ENCODE results near the gene REXO1.

REXO1 gene

GRCh38 chr19:1860821-1861598, 12.7 kb upstream of the REXO1 start:
- no peak for DNase-seq (ENCODE audit: low read depth)

- DNase-seq (ENCODE audit: low read depth): peak; percentile 75
These were observed 11.9 kb upstream of the REXO1 start for GRCh38 chr19:1860042-1860775.

DNA sequence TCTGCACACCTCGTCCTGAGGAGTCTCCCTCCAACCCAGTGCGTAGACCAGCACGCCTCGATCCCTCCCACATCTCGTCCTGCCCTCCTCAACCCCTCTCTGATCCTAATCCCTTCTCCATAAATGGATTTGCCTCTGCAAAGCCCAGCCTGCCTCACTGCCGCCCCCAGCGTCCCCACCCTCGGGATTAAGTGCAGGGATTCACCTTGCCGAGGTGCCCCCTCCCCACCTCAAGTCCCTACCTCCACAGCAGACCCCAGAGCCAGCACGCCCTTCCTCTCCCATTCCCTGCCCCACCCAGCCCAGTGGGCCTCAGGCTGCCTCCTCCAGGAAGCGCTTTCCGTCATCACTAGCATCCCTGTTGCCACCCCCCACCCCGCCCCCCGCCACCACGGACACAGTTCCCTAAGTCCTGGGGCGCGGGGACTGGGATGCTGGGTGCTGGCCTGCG, 11.1 kb upstream of the REXO1 start:
- DNase-seq (ENCODE audit: low read depth): no peak

DNA sequence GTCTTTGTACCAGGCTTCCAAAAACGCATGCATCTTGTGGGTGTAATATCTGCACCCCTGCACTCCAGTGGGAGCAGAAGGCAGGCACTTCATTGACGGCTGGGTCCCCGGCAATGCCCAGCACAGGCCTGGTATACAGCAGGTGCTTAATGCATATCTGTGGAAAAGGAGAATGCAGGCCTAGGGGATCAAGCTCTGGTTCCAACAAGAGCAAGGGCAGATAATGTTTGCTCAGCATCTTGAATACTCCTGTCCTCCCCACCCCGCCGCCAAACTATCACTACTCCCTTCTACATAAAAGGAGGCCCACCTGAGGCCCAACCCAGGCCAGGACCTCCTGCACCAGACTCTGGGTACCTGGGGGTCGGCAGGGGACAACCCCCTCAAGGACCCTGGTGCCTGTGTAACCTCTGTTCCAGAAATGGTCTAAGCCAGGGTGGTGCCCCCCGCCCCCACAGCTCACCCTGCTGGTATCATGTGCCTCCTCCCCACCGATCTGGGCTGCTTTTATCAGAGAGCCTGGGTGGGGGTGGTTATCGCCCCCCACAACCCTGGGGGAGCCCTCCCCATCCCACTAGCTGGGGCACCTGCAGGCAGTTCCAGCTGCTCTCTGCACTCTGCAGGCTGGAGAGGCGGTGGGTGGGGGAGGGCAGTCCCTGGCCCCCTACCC, 10.3 kb upstream of the REXO1 start:
- DNase-seq (ENCODE audit: low read depth): no peak

DNA sequence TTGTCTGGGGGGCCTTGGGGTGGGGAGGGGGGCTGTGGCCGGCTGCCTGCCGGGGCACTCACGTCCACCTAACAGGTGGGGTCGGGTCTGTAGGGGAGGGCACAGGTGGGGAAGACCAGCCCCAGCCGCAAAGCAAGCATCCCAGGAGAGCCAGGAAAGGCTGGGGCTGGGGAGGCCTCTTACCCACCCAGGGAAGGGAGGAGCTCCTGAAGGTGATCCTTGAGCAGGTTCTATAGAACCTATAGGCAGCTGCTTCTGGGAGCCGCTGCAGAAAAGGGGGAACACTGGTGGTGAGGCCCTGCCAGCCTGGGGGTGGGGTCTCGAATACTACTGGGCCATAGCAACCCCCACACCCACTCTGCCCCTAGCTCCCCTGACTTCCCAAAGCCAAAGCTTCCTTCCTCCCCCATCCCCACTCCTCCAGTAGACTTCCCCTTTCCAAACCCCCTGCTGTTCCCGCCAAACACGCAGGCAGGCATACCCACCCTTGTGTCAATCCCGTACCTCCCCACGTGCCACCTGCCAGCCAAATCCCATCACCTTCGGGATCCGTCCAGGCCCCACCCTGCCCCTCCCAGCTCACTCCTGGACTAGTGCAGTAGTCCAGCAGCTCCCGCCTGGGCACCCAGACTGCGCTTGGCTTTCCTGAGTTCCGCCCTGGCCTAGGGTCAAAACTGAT, 9.5 kb upstream of the REXO1 start:
- DNase-seq (ENCODE audit: low read depth): no peak

- DNase-seq (ENCODE audit: low read depth): peak; percentile 38
These were observed 8.7 kb upstream of the REXO1 start for GRCh38 chr19:1856698-1857603.

DNA sequence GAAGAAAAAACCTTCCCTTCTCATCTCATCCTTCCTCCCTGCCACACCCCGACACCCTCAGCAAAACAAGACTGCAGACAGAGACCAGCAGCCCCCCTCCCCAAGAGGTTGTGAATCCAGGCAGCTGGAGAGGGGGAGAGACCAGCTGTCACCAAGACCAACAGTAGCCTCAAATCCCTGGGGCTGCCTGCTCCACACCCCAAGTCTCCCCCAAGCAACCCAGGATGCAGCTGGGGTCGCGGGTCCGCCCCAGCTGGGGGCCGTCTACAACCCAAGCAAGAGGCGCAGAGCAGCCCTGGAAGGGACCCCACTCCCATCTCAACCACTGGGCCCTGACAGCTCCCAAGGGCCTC, 8.0 kb upstream of the REXO1 start:
- no peak for DNase-seq (ENCODE audit: low read depth)

DNA sequence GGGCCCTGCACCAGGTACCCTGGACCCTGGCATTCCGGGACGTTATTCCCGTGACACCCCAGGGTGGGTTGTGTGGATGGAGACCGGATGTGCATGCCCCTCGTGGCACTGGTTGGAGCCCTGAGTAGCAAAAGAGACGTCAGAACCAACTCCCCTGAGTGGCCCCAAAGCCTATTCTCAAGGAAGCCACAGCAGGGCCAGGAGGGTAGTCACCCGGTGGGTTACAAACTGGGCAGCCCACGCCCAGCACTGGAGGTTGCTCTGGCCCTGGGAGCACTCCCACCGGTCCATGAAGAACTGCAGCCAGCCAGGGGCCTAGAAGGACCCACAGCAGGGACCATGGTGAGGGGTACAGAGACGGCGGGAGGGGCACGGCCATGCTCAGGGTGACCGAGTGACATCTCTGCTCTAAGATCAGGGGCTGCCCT, 7.6 kb upstream of the REXO1 start:
- DNase-seq (ENCODE audit: low read depth): no peak

GRCh38 chr19:1855040-1855827, 7.0 kb upstream of the REXO1 start:
- peak; percentile 81 for DNase-seq (ENCODE audit: low read depth)

DNA sequence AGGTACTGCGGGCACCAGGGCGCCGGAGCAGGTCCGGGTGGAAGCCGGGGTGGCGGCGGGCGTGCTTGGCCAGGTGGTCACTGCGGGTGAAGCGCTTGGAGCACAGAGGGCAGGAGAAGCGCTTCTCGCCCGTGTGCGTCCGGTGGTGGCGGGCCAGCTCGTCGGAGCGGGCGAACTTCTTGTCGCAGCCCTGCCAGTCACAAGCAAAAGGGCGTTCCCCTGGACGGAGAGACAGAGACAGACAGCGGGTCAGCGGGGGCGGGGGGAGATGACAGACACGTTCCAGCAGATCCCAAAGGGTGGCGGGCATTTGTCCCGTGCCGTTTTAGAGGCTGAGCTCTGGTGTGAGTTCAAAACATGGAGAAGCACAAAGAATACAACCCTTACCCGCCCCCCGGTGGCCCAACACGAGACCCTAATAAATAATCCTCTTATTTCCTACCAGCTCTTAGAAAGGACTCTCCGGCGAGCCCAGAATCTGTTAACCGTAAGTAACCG, 6.3 kb upstream of the REXO1 start:
- no peak for DNase-seq (ENCODE audit: low read depth)

DNA sequence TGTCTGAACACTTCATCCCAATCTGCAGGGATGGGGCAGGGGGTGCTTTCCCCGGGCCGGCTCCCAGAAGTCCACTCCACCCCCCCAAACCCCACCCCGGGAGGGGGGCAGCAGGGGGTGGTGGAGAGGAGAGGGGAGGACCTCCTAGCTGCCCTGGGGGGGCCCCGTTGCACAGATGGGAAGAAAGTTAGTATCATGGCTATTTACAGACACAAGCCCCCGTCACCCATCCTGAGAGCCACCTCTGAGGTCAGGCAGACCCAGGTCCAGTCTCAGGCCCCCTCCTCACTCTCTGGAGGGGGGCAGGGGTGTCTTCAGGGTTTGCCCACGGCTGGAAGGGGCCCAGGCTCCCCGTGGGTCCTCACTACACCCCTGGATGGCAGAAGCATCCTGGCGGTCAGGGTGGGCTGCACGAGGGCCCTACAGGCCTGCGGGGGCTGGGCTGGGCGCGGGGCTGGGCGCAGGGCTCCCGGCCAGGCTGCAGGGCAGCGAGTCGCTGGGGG, 5.8 kb upstream of the REXO1 start:
- no peak for DNase-seq (ENCODE audit: low read depth)

DNA sequence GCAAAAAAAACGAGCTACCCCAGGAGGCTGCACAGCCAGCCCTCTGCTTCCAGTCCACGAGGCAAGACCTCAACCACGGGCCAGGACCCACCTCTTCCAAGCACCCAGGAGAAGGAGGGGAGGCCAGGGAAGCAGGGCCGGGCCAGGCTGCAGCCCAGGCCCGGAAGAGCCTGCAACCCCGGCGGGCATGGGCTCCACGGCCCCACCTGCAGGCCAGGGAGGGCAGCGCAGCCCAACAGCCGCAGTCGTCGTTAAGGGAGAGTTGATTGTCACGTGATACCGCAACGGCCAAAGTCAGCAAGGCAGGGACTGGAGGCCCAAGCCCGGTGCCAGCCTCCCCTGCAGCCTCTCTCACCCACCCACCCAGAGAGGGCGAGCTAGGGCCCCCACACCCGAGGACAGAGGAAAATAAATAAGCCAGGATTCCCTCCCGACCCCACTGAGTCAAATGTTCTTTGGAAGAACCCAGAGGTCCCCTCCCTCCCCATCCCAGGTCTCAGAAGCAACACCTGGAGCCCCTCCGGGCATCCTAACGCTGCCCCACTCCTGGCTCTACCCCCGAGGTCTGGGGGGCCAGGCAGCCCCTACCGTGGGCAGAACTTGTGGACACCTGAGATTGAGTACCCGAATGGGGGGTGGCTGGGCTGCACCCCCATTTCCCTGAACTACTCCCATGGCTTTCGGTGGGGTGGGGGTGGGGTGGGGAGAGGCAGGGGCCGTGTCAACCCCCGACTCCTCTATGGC, 5.2 kb upstream of the REXO1 start:
- peak; percentile 61 for DNase-seq (ENCODE audit: low read depth)

GRCh38 chr19:1852581-1853128, 4.4 kb upstream of the REXO1 start:
- DNase-seq (ENCODE audit: low read depth): no peak

DNA sequence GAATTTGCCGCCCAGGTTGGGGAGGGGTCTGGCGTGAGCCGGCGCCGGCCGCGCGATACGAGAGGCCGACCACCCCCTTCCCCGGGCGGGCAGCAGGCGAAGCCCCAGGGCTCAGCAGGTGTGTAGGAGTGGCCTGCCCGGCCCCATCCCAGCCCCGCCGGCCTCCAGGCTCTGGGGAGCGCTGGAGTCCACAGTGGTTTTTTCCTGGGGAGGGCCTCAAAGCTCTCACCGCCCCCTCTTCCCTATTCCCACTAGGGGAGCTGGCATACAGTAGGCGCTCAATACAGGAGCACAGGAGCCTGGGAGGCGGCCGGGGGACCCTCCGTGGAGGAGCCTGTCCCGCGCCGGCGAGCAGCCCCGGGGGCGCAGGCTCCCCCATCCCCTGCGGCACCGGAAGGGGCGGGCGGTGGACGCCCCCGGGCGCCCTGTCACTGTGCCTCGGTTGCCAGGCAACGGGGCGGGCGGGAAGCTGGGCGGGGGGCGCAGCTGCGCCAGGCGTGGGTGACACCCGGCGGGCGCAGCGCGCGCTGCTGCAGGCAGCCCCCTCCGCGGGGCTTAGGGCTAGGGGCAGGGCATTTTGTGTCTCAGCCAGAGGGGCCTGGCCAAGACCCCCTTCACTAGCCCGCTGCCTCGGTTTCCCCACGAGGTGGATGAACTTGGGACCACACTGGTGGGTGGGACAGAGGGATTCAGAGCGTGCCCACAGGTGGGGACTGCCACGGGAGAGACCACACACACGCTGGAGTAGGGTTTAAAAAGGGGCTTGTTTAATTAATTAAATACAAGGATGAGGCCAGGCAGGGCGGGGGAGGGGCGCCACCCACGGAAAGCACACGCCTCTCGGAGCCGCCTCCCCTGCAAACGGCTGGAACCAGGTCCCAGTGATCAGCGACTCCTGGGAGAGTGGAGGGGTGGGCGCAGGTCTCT, 3.6 kb upstream of the REXO1 start:
- no peak for DNase-seq (ENCODE audit: low read depth)

DNA sequence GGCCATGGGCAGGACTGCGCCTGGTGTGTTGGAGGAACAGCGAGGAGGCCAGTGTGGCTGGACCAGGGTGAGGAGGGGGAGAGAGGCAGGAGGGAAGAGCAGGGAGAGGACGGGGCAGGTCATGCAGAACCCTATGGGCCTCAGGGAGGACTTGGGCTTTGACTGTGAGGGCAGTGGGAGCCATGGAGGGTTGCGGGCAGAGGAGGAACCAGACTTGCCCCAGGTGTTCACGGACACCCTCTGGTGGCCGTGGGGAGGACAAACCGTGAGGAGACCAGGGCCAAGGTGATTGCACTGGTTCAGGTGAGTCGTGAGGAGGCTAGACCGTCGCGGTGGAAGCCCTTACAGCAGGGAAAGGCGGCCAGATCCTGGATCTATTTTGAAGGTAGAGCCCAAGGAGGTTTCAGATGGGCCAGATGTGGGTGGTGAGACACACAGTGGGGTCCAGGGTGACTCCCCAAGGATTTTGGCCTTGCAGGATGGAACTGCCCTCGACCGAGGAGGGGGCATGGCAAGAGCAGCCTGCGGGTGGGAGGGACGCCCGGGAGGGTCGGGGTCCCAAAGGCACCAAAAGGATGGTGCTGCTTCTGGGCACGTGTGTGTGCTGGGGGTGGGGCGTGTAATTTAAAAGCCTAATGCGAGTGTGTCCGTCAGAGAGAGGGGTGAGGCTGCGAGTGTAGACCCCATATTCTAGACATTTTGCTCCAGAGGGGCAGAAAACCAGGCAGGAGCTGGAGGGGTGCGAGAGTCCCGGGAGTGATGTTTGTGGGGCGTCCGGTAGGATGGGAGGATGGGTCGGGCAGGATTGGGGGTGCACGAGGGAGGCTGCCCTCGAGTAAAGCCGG, 2.7 kb upstream of the REXO1 start:
- DNase-seq (ENCODE audit: low read depth): no peak

- no peak for DNase-seq (ENCODE audit: low read depth)
These were observed 1.7 kb upstream of the REXO1 start for GRCh38 chr19:1849886-1850398.

DNA sequence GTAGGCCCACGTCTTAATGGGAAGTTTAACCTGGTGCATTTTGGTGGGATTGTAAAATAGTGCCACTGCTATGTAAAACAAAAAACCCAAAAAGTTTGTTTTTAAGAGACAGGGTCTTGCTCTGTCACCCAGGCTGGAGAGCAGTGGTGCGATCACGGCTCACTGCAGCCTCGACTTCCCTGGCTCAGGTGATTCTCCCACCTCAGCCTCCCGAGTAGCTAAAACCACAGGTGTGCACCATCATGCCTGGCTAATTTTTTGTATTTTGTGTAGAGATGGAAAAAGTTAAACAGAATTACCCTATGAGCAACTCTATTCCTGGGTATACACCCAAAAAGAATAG, 820 bp upstream of the REXO1 start:
- DNase-seq (ENCODE audit: low read depth): no peak

Measured in fibroblast of the conjunctiva (primary cell).